GM19043 (cell line): ENCODE measurements around the gene IRF2BP1.
"Not testable (repeated sequence)": the region's sequence is repeated elsewhere in the genome, so short reads cannot be mapped to it uniquely, and the experiment has no call there.

Experiments used
- ATAC-seq: cut with Tn5 transposase; IDR thresholded peaks from one replicate; pipeline ENCODE4 v1.9.1; 2021; ENCODE audit warnings: low read depth; ENCODE audit not compliant: unreplicated experiment

IRF2BP1 gene

DNA sequence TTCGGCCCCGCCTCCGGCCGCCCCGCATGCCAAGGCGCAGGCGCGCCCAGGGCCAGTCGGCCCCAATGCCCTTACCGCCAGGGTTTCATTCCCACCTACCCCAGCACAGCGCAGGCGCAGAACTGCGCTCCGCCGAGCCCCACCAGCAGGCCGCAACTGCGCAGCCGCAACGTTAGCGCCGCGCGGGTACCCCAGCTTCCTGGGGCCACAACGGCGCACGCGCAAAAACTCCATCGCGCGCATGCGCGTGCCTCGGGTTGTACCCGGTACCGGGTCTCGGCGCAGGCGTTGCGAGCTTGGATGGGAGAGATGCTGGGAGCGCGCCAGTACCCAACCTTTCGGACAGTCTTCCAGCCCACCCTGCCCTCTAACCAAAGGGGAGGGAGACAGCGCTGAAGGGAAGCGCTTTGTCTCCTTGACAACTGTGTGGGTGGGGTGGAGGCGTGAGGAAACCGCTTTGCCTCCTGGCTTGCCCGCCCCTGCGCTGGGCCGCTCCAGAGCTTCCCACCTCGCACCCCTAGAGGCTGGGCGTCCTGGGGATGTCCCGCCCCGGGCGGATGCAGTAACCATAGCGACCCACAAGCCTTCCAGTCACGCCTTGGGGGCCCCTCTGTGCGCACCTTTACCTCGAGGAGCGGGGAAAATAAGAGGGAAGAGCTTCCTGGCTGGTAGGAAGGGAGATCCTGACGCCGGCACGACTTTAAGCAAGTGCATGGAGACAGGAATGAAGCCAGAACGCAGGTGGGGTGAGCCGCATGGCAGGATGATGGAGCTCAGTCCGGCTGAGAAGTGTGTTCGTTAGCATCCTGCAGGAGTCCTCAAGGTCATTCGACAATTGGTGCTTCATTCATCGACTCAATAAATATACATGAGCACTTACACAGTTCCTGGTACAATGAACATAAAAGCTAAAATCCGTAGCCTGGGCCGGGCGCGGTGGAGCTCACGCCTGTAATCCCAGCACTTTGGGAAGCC is 17.0 kb upstream of the IRF2BP1 start:
- peak; percentile 74 for ATAC-seq

GRCh38 chr19:45901912-45902650 is 16.1 kb upstream of the IRF2BP1 start, which contains the start of gene MYPOP:
Gene MYPOP, minus strand, starts transcription at chr19:45902613. Its CDS starts 840 bp downstream, at chr19:45901773.
- no peak for ATAC-seq

- no peak for ATAC-seq
Measured at GRCh38 chr19:45901432-45901911, 15.5 kb upstream of the IRF2BP1 start.

DNA sequence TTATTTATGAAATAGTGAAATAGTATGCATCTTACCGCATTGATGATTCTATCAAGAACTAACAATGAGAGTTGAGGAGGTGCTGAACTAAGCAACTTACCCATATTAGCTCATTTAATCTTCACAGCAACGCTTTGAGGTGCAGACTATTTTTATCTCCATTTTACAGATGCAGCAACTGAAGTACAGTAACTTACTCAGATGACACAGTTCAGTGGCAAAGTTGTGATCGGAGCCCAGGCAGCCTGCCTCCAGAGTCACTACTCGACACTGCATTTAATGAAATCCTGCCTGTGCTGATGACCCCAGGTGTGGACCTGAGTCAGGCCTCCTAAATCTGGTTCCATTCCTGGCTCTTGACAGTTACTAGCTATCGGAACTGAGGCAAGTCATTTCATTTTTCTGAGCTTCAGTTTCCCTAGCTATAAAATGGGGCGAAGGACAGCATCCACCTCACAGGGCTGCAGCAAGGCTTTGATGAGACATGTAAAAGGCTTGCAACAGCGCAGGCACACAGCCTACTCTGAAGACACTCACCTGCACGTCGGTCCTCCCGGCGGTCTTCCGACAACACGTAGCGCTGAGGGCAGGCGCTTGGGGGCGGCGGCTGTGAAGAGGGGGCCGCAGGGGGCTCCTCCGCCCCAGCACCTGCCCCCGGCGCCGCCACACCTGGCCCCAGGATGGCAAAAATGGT is 14.9 kb upstream of the IRF2BP1 start:
- ATAC-seq = no peak

GRCh38 chr19:45899919-45900589 is 14.1 kb upstream of the IRF2BP1 start:
- no peak for ATAC-seq

- no peak for ATAC-seq
Measured at GRCh38 chr19:45899253-45899652, 13.3 kb upstream of the IRF2BP1 start.

DNA sequence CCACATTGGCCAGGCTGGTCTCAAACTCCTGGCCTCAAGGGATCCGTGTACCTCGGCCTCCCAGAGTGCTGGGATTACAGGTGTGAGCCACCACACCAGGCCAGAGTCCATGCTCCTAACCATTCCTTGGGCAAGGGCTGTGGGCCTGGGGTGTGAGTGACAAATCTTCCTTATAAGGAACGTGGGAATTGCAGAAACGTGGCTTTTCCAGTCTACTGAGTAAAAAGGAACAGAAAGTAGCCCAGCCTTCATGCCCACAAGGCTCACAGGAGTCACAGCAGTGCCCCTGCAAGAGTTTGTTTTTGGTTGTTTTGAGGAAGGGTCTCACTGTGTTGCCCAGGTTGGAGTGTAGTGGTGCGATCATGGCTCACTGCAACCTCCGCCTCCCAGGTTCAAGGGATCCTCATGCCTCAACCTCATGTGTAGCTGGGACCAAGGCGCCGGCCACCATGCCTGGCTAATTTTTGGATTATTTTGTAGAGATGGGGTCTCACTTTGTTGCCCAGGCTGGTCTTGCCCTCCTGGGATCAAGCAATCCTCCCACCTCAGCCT is 11.4 kb upstream of the IRF2BP1 start:
- ATAC-seq = no peak

DNA sequence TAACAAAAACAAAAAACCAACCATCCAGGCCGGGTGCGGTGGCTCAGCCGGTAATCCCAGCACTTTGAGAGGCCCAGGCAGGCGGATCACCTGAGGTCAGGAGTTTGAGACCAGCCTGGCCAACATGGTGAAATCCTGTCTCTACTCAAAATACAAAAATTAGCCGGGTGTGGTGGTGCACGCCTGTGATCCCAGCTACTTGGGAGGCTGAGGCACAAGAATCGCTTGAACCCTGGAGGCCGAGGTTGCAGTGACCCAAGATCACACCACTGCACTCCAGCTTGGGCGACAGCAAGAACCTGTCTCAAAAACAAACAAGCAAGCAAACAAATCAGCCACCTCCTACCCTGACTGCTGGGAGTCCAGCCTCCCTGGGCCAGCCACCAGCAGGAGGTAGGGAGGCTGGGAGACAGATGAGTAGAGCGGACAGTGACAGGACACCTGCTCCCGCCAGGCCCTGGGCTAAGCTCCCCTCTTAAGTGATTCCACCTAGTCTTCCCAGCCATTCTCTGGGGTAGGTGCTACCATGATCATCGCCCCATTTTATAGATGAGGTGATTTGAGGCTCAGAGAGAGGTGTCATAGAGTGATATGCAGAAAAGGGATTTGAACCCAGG is 10.2 kb upstream of the IRF2BP1 start:
- ATAC-seq = not testable (repeated sequence)

GRCh38 chr19:45895519-45895972 is 9.6 kb upstream of the IRF2BP1 start:
- no peak for ATAC-seq

DNA sequence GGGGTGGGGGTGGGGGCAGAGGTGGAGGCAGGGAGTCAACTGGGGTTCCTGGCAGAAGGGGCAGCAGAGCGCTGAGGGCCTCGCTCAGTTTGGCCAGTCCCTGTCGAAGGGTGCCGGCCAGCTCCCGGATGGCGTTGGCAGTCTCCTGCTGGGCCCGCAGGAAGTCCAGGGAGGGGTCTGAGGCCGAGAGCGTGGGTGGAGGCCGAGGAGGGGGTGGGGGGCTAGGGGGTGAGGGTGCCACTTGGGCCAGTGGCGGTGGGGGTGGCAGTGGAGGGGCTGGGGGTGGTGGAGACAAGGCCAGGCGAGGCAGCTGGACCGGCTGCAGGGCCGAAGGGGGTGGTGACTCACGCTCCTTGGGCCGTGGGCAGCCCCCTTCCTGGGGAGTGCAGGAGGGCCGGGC is 4.9 kb upstream of the IRF2BP1 start:
- no peak for ATAC-seq

GRCh38 chr19:45889210-45889885 is 3.4 kb upstream of the IRF2BP1 start:
- no peak for ATAC-seq

- no peak for ATAC-seq
Measured at GRCh38 chr19:45887200-45887710, 1.3 kb upstream of the IRF2BP1 start.

- peak; percentile 46 for ATAC-seq
Measured at GRCh38 chr19:45886427-45887199, 672 bp upstream of the IRF2BP1 start.

GRCh38 chr19:45884682-45885555 is 1.0 kb downstream of the IRF2BP1 start:
- ATAC-seq = no peak

DNA sequence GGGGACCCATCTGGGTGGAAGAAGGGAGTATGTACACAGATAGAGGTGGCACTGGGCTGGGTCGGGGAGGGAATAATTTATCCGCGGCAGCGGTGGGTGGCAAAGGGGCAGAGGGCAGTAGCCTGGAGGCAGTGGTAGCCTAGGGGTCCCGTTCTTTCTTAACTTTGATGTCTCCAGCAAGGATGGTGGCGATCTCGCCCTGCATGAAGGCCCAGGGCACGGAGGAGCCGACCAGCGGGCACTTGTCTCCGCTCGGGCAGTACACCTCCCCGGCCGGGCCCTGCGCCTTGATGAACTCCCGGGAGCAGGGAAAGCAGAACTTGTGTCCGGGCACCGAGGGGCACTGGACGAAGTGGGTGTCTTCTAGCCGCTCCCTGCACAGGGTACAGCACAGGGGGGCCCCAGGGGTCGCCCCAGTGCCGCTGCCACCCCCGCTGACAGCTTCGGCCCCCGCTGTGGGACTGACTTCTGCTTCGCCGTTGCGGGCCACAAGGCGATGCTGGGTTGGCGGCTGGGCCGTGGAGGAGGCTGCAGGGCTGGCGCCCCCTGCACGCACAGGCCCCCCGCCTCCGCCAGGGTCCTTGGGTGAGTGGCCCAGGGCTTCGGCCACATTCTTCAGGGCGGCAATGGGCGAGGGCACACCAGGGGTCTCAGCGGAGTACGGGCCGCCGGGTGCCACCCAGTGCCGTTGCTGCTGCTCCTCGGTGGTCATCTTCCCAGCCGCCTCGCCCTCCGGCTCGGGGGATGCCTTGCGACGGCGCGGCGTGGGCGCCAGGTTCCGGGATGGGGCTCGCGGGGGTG is 1.9 kb downstream of the IRF2BP1 start:
- no peak for ATAC-seq

DNA sequence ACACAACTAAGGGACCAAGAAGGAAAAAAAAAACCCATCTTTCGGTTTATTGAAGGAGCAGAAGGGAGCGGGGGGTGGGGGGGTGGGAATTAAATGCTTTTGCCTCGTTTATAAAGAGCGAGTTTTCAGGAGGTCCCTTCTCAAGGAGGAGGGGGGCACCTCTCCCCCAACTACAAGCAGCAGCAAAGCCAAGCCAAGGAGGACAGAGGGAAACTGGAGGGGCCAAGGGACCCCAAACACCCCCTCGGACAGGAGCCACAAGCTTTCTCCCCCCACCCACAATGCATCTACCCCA is 2.4 kb downstream of the IRF2BP1 start:
- ATAC-seq = no peak
